Loucy (cell line): ENCODE results near the gene HAUS6.

Experiments
- H2AFZ ChIP-seq: fragments of 200-600 bp; sonication (generic); 2 replicates; pipeline ENCODE4 v1.6.0; 2016; ENCODE audit warnings: antibody characterized with exemption, mild to moderate bottlenecking, low read length, moderate library complexity
- H3F3A ChIP-seq: fragments of 200-600 bp; 2 replicates; pipeline ENCODE4 v1.6.0; 2016; ENCODE audit warnings: antibody characterized with exemption, low read depth, mild to moderate bottlenecking
- H3K27me3 ChIP-seq: fragments of 200-600 bp; sonication (generic); 2 replicates; pipeline ENCODE4 v1.6.1; 2014; ENCODE audit warnings: low read length, mild to moderate bottlenecking; ENCODE audit not compliant: insufficient read depth, poor library complexity, severe bottlenecking
- H3K36me3 ChIP-seq: fragments of 200-600 bp; sonication (generic); 2 replicates; pipeline ENCODE4 v1.6.1; 2016; ENCODE audit warnings: low read length; ENCODE audit not compliant: insufficient read depth
- H3K4me1 ChIP-seq: fragments of 200-600 bp; sonication (generic); 2 replicates; pipeline ENCODE4 v1.5.1; 2014; ENCODE audit warnings: low read length, mild to moderate bottlenecking; ENCODE audit not compliant: insufficient read depth, poor library complexity, severe bottlenecking
- H3K4me2 ChIP-seq: fragments of 200-600 bp; sonication (generic); 2 replicates; pipeline ENCODE4 v1.6.0; 2014; ENCODE audit warnings: antibody characterized with exemption, low read length, low read depth, mild to moderate bottlenecking; ENCODE audit not compliant: poor library complexity, severe bottlenecking
- H3K4me3 ChIP-seq: fragments of 200-600 bp; sonication (generic); 2 replicates; pipeline ENCODE4 v1.5.1; 2014; ENCODE audit warnings: low read length, mild to moderate bottlenecking, mixed read lengths; ENCODE audit not compliant: poor library complexity, severe bottlenecking
- H3K79me2 ChIP-seq: fragments of 200-600 bp; sonication (generic); 2 replicates; pipeline ENCODE4 v1.6.1; 2014; ENCODE audit warnings: low read length; ENCODE audit not compliant: insufficient read depth
- H3K9ac ChIP-seq: fragments of 200-600 bp; sonication (generic); 2 replicates; pipeline ENCODE4 v1.6.0; 2014; ENCODE audit warnings: mild to moderate bottlenecking, low read depth, low read length, moderate library complexity; ENCODE audit not compliant: poor library complexity, severe bottlenecking
- H3K9me2 ChIP-seq: fragments of 200-600 bp; sonication (generic); replicated peaks from 2 replicates; pipeline ENCODE4 v1.6.1; 2016; ENCODE audit warnings: low read depth, low read length, mixed read lengths
- H3K9me3 ChIP-seq: fragments of 200-600 bp; sonication (generic); 2 replicates; pipeline ENCODE4 v1.6.1; 2014; ENCODE audit warnings: mild to moderate bottlenecking, antibody characterized with exemption, low read length, low read depth; ENCODE audit not compliant: insufficient read depth
- H4K20me1 ChIP-seq: fragments of 200-600 bp; sonication (generic); 2 replicates; pipeline ENCODE4 v1.6.0; 2014; ENCODE audit warnings: antibody characterized with exemption, low read length, mild to moderate bottlenecking; ENCODE audit not compliant: insufficient read depth, poor library complexity, severe bottlenecking
- EZH2phosphoT487 ChIP-seq: fragments of 200-600 bp; IDR thresholded peaks from 2 replicates; pipeline ENCODE4 v1.6.1; 2018; ENCODE audit warnings: antibody characterized with exemption, mild to moderate bottlenecking, moderate library complexity, borderline replicate concordance
- TF ChIP-seq, protein P1 (sequence below): fragments of 200-600 bp; sonication (generic); conservative IDR thresholded peaks from 2 replicates; pipeline ENCODE4 v1.5.1; 2014; ENCODE audit warnings: mild to moderate bottlenecking, antibody characterized with exemption, low read length

HAUS6 gene

DNA sequence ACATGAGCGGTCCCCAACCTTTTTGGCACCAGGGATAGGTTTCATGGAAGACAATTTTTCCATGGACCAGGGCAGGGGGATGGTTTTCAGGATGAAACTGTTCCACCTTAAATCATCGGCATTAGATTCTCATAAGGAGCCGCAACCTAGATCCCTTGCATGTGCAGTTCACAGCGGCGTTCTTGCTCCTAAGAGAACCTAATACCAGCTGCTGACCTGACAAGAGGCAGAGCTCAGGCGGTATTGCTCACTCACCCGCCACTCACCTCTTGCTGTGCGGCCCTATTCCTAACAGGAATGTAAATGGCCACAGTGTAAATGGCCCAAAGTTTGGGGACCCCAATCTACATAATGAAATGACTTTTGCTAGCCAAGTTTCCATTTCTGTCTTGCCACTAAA, 27.7 kb upstream of the HAUS6 start:
- no peaks in the 10 kb centered on the region for H3K9me3 ChIP-seq
- peak overlapping the region; percentile 35 for H3K9ac ChIP-seq
- peak overlapping the region; percentile 71 for H3K4me2 ChIP-seq
- H3K36me3 ChIP-seq = no peaks in the 10 kb centered on the region
- H2AFZ ChIP-seq = no peak overlapping the region
- H3F3A ChIP-seq = peaks cover 4% of the 10 kb centered on the region; the same call in 1 of the 2 replicates
- H3K27me3 ChIP-seq = no peaks in the 10 kb centered on the region
- peak overlapping the region; percentile 55 for H3K4me3 ChIP-seq
- H4K20me1 ChIP-seq = peaks cover under 1% of the 10 kb centered on the region
- peaks cover 33% of the 10 kb centered on the region for H3K4me1 ChIP-seq
- no peaks in the 10 kb centered on the region for H3K9me2 ChIP-seq
- no peak for TF ChIP-seq EZH2phosphoT487
- TF ChIP-seq, protein P1, sequence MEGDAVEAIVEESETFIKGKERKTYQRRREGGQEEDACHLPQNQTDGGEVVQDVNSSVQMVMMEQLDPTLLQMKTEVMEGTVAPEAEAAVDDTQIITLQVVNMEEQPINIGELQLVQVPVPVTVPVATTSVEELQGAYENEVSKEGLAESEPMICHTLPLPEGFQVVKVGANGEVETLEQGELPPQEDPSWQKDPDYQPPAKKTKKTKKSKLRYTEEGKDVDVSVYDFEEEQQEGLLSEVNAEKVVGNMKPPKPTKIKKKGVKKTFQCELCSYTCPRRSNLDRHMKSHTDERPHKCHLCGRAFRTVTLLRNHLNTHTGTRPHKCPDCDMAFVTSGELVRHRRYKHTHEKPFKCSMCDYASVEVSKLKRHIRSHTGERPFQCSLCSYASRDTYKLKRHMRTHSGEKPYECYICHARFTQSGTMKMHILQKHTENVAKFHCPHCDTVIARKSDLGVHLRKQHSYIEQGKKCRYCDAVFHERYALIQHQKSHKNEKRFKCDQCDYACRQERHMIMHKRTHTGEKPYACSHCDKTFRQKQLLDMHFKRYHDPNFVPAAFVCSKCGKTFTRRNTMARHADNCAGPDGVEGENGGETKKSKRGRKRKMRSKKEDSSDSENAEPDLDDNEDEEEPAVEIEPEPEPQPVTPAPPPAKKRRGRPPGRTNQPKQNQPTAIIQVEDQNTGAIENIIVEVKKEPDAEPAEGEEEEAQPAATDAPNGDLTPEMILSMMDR = no peak
- H3K79me2 ChIP-seq = peaks cover 23% of the 10 kb centered on the region

DNA sequence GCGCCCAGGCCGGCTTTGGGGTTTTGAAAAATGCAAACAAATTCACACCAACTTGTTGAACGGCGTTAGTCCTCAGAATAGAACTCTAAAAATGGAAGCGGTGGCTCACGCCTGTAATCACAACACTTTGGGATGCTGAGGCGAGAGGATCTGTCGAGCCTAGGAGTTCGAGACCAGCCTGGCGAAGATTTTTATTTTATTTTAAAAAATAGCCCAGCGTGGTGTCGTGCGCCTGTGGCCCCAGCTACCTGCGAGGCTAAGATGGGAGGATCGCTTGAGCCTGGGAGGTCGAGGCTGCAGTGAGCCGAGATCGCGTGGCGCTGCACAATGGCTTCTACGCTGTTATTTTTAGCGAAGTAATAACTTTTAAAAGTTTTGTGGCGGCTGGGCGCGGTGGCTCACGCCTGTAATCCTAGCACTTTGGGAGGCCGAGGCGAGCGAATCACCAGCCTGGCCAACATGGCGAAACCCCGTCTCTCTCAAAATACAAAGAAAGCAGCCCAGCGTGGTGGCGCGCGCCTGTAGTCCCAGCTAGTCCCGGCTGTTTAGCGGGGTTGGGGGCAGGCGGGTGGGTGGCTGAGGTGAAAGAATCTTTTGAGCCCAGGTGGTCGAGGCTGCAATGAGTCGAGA, 25.3 kb upstream of the HAUS6 start:
- H3K4me1 ChIP-seq = peaks cover 51% of the 10 kb centered on the region
- H4K20me1 ChIP-seq = peaks cover 17% of the 10 kb centered on the region
- peak overlapping the region; percentile 91 for H2AFZ ChIP-seq
- H3K9me3 ChIP-seq = no peaks in the 10 kb centered on the region
- peak overlapping the region; percentile 99 for H3K4me2 ChIP-seq
- peak overlapping the region; percentile 92 for H3K4me3 ChIP-seq
- no peaks in the 10 kb centered on the region for H3K27me3 ChIP-seq
- peaks cover 48% of the 10 kb centered on the region for H3K79me2 ChIP-seq
- H3K36me3 ChIP-seq = peaks cover 5% of the 10 kb centered on the region; the same call in 1 of the 2 replicates
- peaks cover 8% of the 10 kb centered on the region; the same call in 1 of the 2 replicates for H3F3A ChIP-seq
- no peak for TF ChIP-seq EZH2phosphoT487
- TF ChIP-seq, protein P1 = no peak
- H3K9me2 ChIP-seq = no peaks in the 10 kb centered on the region
- H3K9ac ChIP-seq = peak overlapping the region; percentile 97

DNA sequence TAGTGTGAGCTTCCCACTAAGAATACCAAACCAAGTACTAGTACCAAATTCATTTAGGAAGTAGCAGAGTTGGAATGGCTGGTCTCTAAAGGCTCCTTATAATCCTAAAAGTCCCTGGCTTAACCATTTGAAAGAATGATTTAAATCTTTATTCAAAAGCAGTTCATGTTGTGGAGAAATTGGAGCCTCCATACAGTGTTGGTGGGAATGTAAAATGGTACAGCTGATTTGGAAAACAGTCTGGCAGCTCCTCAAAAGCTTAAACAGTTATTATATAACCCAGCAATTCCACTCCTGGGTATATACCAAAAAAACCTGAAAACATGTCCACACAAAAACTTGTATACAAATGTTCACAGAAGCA, 21.7 kb upstream of the HAUS6 start:
- H3F3A ChIP-seq = peaks cover 6% of the 10 kb centered on the region; the same call in 1 of the 2 replicates
- peak overlapping the region; percentile 99 for H3K4me2 ChIP-seq
- H2AFZ ChIP-seq = no peak overlapping the region
- peaks cover 79% of the 10 kb centered on the region for H3K79me2 ChIP-seq
- H3K4me3 ChIP-seq = peak overlapping the region; percentile 92
- H3K27me3 ChIP-seq = no peaks in the 10 kb centered on the region
- H3K9me2 ChIP-seq = no peaks in the 10 kb centered on the region
- no peaks in the 10 kb centered on the region for H3K9me3 ChIP-seq
- TF ChIP-seq, protein P1 = no peak
- TF ChIP-seq EZH2phosphoT487 = no peak
- peaks cover 17% of the 10 kb centered on the region for H4K20me1 ChIP-seq
- H3K9ac ChIP-seq = peak overlapping the region; percentile 97
- peaks cover 34% of the 10 kb centered on the region for H3K36me3 ChIP-seq
- peaks cover 48% of the 10 kb centered on the region for H3K4me1 ChIP-seq
